Smooth muscle cell of the coronary artery (primary cell): Measurements from ENCODE around the gene PDE3B. TPM values are rescaled to one million over a fixed set of nuclear protein-coding genes. Genes with fewer than 3 reads are reported as not detected.

ENCODE experiments used
- total RNA-seq: library from RNA; depleted of rRNA; stranded (reverse); fragments of >200 nt; gene quantifications from 2 replicates; pipeline ENCODE4 v1.2.3, GENCODE V29; 2014; ENCODE audit warnings: low replicate concordance

Gene PDE3B
- total RNA-seq = 0.23 and 0.35 TPM in 2 replicates

GRCh38 chr11:14643697-14644225 is at the start of gene PDE3B:
TSS of gene PDE3B (plus strand) at chr11:14643804. CDS start at chr11:14644076, 272 bp downstream.

GRCh38 chr11:14892036-14892556 is 248.5 kb downstream of the PDE3B start, which contains the start of gene CYP2R1:
TSS of gene CYP2R1 (minus strand) at chr11:14892231. CDS start at chr11:14892205, 26 bp downstream.

Other genes starting within 250 kb of the PDE3B start
- 252 and 296 TPM in 2 replicates for gene COPB1, start 144.0 kb upstream of the PDE3B start, total RNA-seq
- 70.1 and 148 TPM in 2 replicates for gene PSMA1, start 123.4 kb upstream of the PDE3B start, total RNA-seq
- 4.9 and 5.7 TPM in 2 replicates for gene CYP2R1, start 248.4 kb downstream of the PDE3B start, total RNA-seq